ENCODE data around the gene SEM1.
"Not testable (repeated sequence)": the region's sequence is repeated elsewhere in the genome, so short reads cannot be mapped to it uniquely, and the experiment has no call there.

Gene SEM1

GRCh38 chr7:96709381-96710228, at the start of gene SEM1:
TSS of gene SEM1 (minus strand) at chr7:96709846. CDS start at chr7:96709763, 83 bp downstream.
- peak; percentile 63 for DNase-seq

DNA sequence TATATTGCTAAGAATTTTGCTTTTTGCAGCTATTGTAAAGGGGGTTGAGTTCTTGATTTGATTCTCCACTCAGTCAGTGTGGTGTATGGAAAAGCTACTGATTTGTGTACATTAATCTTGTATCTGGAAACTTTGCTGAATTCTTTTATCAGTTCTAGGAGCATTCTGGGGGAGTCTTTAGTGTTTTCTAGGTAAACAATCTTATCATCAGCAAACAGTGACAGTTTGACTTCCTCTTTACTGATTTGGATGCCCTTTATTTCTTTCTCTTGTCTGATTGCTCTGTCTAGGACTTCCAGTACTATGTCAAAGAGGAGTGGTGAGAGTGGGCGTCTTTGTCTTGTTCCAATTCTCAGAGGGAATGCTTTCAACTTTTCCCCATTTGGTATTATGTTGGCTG, 48.2 kb upstream of the SEM1 start:
- not testable (repeated sequence) for DNase-seq

DNA sequence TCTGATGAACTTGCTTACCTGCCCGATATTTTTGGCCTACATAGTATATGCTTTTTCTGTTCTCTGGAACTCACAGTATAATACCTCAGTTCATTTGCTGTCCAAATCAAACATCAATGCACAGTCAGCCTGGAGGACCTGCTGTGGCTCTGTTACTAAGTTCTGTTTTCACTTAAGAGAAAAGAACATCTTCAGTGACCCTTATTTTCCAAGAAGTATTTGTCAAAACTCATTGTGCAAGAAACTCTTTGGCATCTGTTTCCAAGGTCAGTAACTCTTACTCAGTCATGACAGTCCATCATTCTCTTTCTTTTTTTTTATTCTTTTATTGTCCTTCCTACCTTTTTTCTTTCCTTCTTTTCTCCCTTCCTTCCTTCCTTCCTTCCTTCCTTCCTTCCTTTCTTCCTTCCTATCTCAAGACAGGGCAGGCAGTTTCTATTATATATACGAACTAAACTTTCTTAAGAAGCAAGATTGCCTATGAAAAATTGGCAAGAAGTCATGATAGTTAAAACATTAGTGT, 37.8 kb upstream of the SEM1 start:
- no peak for DNase-seq

- no peak for DNase-seq
Measured at GRCh38 chr7:96740130-96740529, 30.5 kb upstream of the SEM1 start.

DNA sequence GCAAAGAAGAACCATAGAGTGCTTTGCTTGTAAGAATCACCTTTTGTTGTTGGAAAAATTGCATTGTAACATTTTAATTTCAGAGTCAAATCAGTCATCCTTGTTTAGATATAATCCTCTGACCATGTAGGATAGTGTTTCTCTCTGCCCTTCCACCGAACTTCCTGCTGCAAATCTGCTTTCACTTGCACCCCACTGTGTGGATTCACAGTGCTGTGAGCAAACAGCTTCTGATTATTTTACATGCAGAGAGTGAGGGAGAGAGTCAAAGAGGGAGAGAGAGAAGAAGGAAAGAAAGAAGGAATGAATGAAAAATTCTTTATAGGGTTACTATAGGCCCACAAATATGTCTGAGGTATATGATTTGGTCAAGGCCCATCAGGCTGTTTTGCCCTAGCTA, 30.0 kb upstream of the SEM1 start:
- no peak for DNase-seq

GRCh38 chr7:96739167-96739566, 29.5 kb upstream of the SEM1 start:
- no peak for DNase-seq

DNA sequence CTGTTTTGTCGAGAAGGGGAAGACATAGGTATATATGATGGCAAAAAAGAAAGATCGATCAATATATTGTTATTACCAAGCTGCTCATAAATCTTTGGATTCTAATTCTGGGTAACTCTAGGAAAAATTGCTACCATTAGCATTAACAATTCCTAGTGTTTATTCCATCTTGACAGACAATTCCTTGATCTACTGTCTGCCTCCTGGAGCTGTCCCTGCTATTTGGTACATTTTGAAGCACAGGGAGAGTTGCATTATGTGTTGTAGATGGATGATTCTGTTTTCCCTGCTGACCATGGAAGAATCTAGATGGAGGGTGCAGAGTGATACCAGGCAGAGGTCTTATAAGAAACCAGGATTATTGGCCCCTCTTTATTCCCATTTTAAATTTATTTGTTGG, 29.1 kb upstream of the SEM1 start:
- DNase-seq: no peak

DNA sequence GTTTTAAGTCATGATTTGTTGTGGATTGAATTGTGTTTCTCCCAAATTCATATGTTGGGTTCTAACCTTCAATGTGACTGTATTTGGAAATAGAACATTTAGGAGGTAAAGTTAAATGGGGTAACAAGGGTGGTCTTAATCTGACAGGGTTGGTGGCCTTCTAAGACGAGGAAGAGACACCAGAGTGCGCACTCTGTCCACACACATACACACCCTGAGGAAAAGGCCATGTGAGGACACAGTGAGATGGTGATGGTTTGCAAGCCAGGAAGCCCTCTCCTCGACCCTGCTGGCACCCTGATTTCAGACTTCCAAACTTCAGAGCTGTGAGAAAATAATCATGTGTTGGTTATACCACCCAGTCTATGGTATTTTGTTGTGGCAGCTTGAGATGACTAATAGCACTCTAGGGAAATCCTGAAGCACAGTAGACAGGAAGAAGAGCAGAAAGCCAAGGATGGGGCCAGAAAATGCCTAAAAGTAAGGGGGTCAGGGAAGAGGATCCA, 28.0 kb upstream of the SEM1 start:
- no peak for DNase-seq

DNA sequence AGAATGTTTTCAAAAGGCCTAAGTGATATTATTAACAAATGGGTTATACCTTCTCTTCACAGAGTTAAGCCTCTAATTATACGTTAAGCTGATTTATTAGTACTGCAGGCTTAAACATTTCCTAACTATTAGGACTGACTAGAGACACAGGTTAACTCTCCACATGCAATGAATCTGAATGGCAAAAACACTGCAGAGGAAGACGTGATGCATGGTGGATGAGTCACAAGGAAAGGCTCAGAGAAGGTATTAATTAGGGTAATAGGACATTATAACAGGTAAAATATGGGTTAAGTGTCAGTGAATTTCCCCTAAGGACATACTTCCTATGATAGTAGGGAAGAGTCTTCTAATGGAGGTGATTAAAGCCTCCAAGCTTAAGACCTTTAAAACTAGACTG, 24.7 kb upstream of the SEM1 start:
- no peak for DNase-seq

DNA sequence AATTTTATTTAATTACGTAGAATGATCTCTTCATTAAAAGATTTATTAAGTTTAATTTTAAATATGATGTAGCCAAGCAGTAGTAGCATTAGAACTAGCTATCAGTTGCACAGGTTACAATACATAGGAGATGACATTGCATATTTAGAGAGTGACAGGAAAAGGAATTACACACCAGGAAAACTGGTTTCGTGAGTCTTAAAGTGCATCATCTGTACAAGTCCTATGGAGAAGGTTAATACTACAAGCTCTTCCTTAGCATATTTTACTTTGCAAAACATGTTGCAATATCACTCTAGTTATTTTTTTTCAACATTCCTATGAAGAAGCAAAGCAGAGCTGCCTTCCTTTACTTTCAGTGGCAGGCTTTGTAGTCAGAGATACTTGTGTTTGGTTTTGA, 20.2 kb upstream of the SEM1 start:
- DNase-seq: no peak

- DNase-seq: no peak
Measured at GRCh38 chr7:96728139-96728538, 18.5 kb upstream of the SEM1 start.

- no peak for DNase-seq
Measured at GRCh38 chr7:96727534-96728088, 18.0 kb upstream of the SEM1 start.

DNA sequence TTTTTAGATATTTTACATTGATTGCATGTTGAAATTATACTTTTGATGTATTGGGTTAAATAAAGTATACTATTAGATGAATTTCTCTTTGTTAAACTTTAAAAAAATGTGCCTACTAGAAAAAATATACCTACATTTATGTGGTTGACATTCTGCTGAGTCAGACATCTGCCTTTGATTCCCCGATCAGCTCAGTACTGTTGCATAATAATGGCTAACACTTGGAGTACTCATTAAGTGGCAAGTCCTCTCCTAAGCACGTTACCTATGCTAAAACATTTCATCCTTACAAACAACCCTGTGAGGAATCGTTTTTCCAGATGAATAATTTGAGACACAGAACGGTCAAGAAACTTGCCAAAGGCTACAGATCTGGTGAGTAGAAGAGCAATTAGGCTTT, 14.0 kb upstream of the SEM1 start:
- no peak for DNase-seq

GRCh38 chr7:96722928-96723327, 13.3 kb upstream of the SEM1 start:
- not testable (repeated sequence) for DNase-seq

GRCh38 chr7:96720843-96721242, 11.2 kb upstream of the SEM1 start:
- DNase-seq: no peak

DNA sequence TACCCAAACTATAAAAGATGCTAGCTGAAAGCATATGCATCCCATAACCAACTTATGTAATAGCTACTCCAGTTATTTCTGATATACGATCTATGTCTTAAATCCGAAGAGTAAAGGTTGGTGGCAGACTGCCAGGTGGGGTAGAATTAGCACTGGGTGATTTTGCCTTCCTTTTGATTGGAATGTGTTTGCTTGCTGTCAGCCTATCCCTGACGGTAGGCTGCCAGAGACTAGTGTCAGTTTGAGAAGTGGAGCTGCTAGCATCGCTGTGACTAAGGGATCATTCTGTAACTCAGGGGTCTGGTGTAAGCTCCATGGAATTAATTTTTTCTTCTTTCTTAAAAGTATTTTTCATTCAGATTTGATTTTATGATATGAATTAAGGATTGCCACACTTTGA, 9.5 kb upstream of the SEM1 start:
- no peak for DNase-seq

DNA sequence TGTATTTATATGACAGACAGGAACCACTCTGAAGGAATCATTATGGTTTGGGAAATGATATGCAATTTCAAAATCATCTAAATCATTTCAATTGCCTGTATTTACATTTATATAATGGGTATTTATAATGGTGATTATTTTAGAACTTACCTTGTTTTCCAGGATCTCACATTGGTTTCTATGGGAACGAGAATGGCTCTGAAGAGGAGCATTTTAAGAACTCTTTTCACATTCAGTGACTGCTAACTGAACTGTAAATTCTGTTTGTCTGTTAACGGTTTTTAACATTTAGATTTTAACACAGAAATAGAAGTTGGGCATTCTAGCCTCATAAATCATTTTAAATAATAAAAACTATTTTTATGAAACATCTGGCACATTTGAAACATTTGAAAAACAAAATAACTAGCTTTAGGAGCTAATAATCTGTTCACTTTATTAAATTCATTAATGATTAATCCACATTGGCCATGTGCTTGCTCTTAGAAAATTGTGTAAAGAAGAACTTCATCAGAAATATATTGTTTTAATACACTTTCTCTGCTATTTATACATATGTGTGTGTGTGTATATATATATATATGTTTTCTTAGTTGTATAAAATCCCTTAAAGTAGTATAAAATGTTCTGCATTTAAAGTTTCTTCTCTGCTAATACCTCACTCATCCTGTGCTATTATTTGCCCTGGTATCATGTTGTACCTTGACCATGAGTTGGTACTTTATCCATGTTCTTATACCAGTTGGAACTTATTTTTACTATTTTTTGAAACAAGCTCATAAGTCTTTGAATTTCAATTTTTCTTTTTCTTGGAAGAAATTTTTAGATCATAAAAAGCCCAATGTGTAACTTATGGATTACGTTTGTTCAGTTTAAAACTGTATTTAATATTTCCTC, 8.7 kb upstream of the SEM1 start:
- no peak for DNase-seq

DNA sequence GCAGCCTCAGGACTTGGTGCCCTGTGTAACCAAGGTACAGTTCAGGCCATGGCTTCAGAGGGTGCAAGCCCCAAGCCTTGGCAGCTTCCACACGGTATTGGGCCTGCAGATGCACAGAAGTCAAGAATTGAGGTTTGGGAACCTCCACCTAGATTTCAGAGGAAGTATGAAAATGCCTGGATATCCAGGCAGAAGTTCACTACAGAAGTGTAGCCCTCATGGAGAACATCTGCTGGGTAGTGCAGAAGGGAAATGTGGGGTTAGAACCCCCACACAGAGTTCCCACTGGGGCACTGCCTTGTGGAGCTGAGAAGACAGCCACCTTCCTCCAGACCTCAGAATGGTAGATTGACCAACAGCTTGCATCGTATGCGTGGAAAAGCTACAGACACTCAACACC, 3.4 kb upstream of the SEM1 start:
- DNase-seq: no peak

DNA sequence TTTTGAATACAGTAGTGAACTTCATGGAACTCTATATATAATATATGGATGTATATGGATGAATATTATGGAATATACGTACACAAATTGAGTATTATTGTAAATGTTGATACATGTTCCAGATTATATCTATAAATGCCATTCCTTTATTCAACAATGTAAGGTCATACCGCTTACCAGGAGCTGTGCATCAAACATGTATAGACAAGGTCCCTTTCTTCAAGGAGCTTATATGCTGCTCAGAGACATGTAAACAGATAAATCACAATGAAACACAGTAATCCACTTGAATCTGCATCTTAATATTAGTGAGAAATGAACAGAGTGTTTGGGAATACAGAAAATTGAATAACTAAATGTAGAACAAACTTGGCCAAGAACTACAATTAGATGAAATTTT, 898 bp upstream of the SEM1 start:
- DNase-seq: no peak

DNA sequence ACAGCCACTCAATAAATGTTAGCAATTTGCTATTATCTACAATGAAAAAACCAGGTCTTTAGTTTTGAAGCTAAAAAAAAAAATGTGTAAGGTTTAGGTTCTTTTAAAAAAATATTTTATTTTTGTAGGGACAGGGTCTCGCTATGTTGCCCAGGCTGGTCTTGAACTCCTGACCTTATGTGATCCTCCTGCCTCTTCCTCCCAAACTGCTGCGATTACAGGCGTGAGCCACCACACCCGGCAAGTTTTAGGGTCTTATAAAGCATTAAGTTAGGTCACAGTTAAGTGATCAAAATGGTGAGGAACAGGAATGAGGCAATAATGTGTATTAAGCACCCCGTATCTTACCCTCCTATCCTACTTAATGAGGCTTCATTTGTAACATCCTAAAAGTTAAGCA, 774 bp downstream of the SEM1 start:
- DNase-seq: no peak

DNA sequence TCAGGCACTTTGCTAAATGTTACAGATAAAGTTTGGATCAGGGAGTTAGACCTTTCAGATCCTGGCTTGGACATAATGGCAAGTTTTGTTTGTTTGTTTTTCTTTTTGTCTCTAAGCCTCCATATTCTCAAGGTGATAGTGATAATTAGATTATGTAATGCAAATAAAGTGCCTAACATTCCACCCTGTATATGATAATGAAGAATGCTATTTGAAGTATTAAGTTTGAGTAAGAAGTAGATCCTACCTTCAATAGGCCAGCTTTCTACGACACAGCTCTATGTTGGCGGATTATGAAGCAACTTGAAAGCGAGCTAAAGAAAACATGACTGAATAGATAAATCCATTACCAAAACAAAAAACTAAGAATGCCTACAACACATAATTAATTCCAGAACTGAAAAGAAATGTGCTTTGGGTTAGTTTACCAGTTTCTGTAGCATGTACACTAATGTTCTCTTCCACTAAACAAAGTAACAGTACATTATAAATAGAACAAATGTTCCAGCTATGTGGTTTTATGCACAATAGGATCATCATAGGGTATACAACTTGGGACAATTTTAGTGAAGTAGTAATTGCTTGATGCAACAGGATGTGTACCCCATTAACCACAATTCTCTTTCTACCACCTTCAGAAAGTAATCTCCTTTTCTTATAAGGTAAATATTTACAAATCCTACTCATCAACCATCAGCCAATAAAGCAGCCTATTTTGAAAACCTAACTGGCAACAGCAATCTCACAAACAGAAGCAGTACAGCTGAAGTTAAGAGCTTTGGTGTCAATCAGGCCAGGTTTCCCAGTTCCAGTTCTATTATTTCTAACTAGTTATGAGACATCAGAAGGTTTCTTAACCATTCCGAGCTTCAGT, 1.5 kb downstream of the SEM1 start:
- DNase-seq: no peak

GRCh38 chr7:96701258-96701657, 8.4 kb downstream of the SEM1 start:
- no peak for DNase-seq

All from activated CD8-positive, alpha-beta memory T cell treated with anti-CD3 and anti-CD28 coated beads, Interleukin-2, amount 50 U/mL, for 4 hours (primary cell).